NCI-H748 (cell line): ENCODE results near the gene TPT1.
"Not testable (repeated sequence)": the region's sequence is repeated elsewhere in the genome, so short reads cannot be mapped to it uniquely, and the experiment has no call there.

Experiments used
- DNase-seq: peaks from one replicate; lab custom pipeline; 2025; ENCODE audit not compliant: unreplicated experiment; lab: John Stamatoyannopoulos, UW

Gene TPT1

DNA sequence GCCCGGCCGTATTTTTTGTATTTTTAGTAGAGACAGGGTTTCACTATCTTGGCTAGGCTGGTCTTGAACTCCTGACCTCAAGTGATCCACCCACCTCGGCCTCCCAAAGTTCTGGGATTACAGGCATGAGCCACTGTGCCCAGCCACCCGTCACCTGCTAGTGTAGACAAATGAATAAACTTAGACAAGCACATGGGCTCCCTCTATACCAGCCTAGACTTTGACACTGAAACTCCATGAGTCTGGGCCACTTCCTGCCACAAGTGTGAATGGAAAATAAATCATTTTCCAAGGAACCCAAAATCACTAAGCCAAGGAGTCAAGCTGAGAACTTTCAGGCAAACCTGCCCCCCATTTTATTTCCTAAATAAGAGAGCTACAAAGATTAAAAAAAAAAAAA lies 27.0 kb upstream of the TPT1 start:
- no peak for DNase-seq

DNA sequence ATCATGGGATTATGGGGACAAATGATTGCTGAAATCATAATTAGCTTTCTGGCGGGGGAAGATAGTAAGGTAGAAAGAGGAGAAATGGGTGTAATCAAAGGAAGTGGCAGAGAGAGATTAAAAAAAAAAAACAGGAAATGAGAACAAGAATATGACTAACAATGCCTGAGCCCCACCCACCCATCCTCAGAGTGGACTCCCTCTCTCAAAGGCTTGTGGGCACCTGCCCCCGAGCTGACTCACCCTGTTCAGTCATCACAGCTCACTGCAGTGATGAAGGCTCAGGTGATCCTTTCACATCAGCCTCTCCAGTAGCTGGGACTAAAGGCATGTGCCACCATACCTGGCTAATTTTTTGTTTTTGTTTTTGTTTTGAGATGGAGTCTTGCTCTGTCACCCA lies 26.4 kb upstream of the TPT1 start:
- DNase-seq, result peak; percentile 68

DNA sequence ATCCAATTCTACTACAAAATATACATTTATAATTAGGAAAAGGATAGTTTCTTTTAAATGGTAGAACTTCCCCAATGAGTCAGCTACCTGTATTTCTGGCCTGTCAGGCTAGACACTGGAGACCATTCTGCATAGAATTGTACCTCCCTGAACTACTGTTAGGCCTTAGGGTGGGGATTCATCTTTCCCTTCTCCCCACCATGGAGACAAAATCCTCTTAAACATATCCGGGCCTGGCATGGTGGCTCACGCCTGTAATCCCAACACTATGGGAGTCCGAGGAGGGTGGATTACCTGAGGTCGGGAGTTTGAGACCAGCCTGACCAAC lies 24.5 kb upstream of the TPT1 start:
- no peak for DNase-seq

DNA sequence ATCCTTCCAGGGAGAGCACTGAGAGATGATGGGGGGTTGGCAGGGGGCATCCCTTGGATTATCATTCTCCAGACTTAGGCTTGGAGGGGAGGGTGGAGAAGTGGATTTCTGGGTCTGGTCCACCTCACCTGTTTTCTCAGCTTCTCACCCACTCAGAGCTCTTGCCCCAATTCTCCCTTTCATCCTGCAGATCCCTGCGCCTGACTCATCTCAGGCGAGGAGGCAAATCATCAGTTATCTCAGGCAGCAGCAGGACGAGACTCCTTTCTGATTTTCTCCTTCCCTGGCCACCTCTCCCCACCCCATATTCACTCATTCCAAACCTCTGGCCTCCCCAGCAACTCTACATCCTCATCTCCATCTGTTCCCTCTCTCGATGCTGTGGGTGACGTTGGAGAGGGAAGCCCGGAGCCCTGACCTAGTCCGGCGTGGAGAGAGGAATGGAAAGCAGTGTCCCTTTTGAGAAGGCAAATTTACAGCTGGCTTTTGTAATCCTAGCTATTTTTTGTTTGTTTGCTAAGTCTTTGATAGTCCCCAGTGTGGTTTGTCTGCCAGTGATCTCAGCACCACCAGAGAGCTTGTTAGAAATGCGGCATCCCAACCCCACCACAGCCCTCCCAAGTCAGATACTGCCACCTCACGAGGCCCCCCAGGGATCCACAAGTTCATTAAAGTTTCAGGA lies 24.0 kb upstream of the TPT1 start:
- DNase-seq, result no peak

DNA sequence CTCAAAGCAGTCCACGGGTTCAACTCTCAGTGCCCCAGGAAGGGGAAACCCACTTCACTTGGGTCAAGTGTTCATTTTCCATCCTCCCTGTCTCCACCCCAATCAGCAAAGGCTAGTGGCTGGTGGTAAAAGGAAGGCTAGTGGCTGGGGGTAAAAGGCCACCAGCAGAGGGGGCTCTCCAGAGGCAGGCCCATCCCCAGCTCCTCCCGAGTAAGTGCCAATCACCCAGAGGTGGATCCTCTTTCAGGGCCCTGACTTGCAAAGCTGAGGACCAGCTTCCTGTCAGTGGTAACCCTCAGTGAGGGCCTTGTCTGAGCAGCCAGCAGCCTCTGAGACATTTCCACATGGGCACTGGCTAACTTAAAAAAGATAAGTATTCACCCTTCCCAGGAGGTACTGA lies 22.0 kb upstream of the TPT1 start:
- no peak for DNase-seq

DNA sequence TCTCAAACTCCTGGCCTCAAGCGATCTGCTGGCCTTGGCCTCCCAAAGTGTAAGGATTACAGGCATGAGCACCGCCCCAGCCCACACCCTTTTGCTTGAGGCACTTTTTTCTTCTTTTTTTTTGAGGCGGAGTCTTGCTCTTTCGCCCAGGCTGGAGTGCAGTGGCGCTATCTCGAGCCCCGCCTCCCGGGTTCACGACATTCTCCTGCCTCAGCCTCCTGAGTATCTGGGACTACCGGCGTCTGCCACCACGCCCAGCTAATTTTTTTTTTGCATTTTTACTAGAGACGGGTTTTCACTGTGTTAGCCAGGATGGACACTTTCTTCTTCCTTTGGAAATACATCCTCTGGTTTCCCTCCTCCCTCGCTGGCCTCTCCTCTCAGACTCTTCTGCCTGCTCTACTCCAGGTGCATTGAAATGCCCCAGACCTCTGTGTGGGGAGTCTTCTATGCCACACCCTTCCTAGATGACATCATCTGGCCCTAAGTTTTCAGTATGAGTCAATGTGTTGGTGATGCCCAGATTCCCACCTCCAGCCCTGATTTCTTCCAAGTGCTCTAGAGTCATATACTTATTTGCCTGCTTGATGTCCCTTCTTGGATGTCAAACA lies 20.7 kb upstream of the TPT1 start:
- no peak for DNase-seq

DNA sequence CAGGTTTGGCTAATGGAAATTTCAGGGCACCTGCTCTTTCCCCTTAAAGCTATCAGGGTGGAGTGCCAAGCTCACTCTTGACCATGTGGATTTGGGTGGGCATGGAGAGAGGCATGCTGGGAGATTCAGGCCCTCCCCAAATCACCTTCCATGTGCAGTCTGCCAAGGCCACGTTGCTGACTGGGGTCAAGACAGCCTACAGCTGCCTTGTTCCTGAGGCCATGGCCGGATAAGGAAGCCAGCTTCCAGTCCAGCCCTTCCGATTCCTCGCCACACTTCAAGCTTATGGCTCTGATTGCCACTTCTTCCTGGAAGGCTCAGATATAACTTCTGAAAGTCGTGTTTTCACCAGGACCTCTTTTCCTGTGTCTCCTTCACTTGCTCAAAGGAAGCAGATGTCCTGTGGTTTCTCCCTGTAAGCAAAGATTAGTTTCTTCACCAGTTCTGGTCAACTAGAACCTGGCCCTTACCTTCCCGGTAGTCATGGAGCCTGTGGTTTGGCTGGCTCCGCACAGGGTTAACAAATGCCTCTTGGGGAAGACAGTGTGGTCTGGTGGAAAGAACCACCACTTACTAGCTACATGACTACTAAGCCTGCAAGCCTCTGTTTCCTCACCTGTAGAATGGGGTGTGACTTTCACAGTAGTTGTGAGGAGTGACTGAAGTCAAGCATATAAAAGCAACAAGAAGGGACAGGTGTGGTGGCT lies 16.1 kb upstream of the TPT1 start:
- no peak for DNase-seq

DNA sequence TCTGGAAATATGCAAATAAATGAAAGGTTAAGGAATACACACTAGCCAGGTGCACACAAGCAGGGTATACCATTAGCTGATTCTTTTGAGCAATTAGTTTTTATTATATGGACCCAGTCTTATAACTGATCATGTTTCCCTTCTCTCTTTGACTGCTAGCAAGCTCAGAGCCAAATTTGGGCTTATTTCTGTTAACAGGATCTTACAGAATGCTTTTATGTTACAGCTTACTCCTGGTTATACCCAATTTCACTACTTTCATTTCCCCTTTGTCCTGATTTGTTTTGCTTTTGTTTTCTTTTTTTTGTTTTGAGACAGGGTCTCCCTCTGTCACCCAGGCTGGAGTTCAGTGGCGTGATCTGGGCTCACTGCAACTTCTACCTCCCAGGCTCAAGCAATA lies 12.9 kb upstream of the TPT1 start:
- DNase-seq, result no peak

DNA sequence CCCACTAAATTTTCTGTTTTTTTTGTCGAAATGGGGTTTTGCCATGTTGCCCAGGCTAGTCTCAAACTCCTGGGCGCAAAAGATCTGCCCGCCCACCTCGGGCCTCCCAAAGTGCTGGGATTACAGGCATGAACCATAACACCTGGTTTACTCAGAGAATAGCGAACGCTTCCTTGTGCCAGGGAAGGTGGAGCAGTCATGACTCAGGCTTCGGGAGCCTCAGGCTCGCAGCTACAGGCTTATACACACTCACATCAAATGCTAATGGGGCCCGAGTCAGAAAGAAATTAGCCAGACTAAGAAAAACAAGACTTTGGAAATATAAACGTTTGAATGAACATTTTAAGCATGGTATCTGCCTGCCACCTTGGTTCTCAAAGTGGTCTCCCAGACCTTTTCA lies 11.0 kb upstream of the TPT1 start:
- no peak for DNase-seq

DNA sequence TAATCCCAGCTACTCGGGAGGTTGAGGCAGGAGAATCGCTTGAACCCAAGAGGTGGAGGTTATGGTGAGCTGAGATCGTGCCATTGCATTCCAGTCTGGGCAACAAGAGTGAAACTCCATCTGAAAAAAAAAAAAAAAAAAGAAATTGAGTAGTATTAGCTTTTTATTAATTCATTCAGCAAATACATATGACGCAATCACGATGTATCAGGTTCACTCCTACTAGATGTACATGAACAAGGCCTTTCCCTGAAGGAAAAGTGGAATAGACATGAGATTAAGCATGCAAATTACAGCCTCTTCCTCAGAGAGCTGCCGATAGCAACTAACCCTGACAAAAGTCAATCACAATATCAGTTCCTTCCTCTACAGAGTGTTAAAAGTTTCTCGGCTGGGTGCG lies 9.2 kb upstream of the TPT1 start:
- no peak for DNase-seq

DNA sequence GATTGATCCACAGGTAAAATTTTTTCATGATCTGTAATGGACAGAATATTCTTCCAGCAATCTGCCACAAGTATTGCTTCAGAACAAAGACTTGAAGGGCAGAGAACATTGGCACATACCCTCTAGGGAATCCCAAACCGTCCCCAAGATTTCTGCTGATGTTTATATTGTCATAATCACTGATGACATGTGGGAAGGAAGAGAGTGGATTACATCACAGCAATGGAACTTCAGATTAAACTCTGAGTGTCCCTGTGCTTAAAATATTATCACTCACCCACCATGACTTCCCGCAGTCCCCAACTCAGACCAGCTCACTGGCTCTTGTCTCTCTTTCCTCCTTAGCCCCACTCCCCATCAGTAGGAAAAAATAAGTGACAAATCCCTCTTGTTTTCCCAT lies 8.5 kb upstream of the TPT1 start:
- DNase-seq, result no peak

DNA sequence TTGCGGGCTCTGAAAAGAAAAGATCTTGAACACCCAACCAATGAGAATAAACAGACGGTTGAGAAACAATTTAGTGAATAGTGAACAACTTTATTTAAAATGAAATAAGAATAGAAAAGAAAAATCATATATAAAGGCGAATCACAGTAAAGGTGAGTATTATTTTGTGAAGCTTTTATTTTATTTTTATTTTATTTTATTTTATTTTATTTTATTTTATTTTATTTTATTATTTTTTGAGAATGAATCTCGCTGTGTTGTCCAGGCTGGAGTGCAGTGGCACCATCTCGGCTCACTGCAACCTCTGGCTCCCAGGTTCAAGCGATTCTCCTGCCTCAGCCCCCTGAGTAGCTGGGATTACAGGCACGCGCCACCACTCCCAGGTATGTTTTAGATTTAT lies 3.1 kb upstream of the TPT1 start:
- DNase-seq, result not testable (repeated sequence)

DNA sequence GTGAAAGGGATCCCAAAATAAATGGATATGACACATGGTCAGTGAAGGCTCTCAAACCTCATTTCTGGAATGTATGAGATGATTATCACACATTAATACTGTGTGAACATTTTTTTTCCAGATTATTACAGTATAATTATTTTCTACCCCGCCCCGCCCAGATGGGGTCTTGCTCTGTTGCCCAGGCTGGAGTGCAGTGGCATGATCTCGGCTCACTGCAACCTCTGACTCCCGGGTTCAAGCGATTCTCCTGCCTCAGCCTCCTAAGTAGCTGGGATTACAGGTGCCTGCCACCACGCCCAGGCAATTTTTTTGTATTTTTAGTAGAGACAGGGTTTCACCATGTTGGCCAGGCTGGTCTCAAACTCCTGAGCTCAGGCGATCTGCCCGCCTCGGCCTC lies 2.1 kb upstream of the TPT1 start:
- DNase-seq, result not testable (repeated sequence)

DNA sequence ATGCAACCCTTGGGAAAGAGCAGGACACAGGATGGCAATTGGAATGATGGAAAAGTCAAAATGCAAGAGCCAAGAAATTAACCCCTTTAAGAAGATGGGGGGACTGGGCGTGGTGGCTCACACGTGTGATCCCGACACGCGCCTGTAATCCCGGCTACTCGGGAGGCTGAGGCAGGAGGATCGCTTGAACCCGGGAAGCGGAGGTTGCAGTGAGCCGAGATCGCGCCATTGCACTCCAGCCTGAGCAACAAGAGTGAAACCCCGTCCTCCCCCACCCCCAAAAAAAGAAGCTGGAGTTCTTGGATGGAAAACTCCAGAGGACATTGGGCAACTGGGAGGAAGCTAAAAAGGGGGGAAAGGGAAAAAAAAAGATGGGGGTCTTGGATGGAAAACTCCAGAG lies 1.7 kb upstream of the TPT1 start:
- not testable (repeated sequence) for DNase-seq

DNA sequence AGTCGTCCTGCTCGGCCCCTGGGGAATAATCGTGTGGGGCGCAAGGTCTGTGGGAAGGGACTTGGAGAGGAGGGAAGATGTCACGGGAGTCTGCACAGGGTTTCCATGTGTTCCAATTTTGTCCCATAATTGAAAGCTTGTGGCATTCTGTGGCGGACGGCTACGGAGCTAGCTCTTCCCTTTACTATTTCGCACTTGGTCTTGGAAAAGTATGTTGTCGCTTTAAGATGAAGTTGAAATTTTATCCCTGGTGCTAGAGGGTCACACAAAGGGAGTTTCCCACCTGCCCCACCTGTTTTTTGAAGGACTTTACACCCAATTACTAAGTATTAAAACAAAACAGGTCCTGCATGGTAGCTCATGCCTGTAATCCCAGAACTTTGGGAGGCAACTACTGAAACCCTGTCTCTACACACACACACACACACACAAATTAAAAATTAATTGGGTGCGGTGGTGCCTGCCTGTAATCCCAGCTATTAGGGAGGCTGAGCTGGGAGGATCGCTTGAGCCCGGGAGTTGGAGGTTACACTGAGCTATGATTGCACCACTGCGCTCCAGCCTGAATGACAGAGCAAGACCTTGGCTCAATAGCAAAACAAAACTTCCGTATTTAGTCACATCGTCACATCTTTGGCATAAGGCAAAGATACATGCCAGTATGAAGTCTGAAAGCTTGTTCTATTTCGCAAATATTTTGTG lies 967 bp upstream of the TPT1 start:
- peak; percentile 66 for DNase-seq

DNA sequence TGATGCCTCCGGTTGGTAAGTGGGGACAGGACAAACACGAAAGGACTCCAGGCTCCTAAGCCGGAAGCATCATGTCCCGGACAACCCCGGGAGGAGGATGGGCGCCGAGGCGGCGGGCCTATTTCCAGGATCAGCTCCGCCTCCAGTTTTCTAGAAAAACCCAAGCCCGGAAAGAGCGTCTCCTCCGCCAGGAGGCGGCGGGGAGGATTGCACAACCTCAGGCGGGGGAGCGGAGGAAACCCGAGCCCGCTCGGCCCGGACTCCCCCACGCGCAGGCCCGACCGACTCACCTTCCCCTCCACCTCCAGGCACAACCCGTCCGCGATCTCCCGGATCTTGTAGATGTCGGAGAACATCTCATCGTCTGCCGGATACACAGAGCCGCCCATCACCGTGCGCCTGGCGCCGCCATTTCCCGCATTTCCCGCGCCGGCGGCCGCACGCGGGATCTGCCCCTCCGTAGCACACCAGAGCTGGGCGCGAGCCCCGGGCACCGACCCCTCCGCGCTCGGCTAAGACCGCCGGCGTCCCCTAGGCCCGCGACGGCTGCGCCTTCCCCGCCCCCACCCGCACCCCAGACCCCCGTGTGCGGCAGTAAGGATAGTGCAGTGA lies 455 bp downstream of the TPT1 start:
- DNase-seq, result peak; percentile 87

DNA sequence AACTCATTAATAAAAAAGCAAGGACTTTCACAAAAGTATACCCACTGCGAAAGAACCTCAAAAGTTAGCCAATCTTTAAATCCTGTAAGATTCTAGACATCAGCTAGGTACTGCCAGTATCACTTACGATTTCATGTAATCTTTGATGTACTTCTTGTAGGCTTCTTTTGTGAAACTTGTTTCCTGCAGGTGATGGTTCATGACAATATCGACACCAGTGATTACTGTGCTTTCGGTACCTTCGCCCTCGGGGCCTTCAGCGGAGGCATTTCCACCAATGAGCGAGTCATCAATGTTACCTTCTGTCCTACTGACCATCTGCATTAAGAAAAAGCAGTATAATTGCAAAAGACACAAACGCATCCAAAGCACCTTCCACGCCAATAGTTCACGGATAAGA lies 1.1 kb downstream of the TPT1 start:
- no peak for DNase-seq

DNA sequence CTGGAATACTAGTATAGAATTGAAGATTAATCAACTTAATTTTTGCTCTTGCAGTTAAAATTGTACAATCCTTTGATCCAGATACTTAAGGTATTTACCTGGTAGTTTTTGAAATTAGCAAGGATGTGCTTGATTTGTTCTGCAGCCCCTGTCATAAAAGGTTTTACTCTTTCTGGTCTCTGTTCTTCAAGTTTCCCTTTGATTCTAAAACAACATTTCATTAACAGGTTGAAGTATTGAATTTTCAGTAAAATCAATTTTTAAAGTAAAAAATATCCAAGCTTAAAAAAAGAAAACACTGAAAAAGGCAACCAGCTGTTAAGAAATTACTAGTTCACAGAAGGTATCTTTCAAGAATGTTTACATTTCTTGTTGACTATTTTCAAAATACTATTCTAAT lies 1.6 kb downstream of the TPT1 start:
- no peak for DNase-seq

DNA sequence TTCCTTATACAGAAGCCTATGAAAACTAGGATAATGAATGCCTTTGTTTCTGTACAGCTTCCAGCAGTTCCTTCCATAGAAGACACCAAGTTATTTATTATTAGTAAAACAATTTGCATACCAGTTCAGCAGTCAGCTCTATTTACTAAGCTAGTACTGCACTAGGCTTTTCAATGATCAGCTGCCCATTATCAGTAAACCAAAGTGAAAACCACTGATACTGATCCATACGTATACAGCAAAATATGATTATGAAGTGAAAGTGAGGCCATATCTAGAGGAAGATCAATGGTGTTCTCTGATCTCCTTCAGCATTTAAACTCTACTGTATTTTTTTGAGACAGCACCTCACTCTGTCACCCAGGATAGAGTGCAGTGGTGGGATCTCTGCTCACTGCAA lies 3.2 kb downstream of the TPT1 start:
- DNase-seq, result no peak

DNA sequence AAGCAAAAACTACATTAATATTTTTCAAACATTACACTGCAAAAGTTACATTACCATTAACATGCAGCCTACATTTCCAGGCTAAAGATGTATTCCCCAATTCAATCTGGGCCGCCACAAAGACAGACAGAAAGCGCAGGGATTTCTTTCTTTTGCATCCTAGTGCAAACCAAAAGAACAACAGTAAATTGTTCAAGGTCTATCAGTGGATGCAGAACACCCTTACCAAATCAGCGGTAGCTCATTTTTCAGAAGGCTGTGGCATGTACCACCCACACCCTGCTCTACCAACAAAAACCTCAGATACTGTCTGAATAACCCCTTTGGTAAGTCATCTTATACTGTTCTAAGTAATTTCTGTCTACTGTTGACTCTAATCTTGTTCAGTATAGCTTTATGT lies 3.6 kb downstream of the TPT1 start:
- DNase-seq, result no peak

DNA sequence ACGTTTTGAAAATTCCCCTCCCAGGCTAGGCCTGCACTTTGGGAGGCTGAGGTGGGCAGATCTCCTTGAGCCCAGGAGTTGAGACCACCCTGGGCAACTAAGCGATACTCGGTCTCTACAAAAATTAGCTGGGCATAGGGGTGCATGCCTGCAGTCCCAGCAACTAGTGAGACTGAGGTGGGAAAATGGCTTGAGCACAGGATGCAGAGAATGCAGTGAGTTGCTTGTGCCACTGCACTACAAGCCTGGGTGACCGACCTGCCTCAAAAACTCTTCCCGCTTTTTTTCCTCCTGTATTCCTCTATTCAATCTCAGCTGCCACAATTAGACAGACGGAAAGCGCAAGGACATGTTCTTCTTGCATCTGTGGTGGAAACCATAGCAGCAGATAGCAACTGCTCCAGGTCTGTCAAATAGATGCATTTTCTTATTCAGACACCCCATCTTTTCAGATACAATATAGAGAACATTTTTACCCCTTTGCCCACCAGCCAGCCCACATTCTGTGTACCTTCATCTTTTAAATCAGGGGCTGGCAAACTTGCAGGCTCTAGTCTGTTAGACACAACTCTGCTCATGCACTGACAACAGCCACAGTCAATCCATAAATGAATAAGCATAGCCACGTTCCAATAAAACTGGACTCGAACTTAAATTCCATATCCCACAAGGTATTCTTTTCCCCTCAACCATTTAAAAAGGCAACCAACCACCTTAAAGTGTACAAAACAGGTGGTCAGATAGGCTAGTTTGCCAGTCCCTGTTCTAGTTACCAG lies 4.8 kb downstream of the TPT1 start:
- DNase-seq, result no peak
